Muscle of arm (tissue), 12 donors: ENCODE measurements around the gene FAM200B. TPM values are rescaled to one million over a fixed set of nuclear protein-coding genes. Genes with fewer than 3 reads are reported as not detected.

Experiments used
- DNase-seq: peaks from one replicate; pipeline ENCODE4 v3.0.0-alpha.2; 2013
- polyA plus RNA-seq, 12 donors: library from polyadenylated mRNA; unstranded; fragments of 120-200 nt; gene quantifications; one replicate each; pipeline ENCODE4 v1.2.1, GENCODE V29; 2013; ENCODE audit not compliant: insufficient read length in 12 of 12

Gene FAM200B
- polyA plus RNA-seq, 12 donors: 25.2 to 51.9 (median 35.5) TPM; not detected in 1

GRCh38 chr4:15691346-15692135 is 9.9 kb downstream of the FAM200B start:
- no peak for DNase-seq

- DNase-seq: no peak
These were observed 11.0 kb downstream of the FAM200B start for GRCh38 chr4:15692602-15693001.

DNA sequence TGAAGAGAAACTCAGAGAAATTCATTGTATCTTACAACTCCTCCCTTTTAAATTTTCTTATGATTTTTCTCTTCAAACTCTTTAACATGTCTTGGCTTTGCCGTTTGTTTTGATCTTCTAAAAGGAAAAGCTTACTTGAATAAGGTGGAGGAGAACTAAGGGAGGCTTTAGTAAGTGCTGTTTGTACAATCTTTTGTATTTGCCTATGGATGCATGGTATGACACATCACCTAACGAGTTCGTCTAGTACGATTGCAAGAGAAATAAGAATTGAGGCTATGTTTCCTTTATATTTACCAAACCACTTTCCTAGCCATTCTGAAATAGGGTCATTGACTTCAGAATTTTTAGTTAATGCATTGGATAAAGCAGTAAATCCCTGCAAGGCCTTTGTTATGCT is 12.8 kb downstream of the FAM200B start:
- no peak for DNase-seq

DNA sequence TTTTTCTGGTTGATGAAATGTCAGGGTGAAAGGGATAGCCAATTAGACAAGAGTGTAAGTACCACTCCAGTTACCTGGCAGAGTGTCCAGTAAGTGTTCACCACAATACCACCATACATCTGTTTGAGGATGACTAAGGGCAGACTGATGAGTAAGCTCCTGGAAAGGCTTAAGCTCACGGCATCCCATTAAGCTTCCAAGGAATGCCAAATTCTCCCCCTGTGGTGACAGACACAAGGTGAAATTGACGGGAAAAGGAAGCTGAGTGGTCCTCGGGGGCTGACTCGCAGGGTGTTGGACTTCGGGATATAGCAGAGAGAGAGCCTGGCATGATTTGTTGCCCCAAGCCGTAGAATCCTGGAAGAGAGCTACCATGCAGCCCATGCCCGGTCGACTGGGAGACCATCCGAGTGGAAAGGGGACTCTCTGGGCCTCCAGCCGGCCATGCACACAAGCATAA is 13.6 kb downstream of the FAM200B start:
- no peak for DNase-seq

DNA sequence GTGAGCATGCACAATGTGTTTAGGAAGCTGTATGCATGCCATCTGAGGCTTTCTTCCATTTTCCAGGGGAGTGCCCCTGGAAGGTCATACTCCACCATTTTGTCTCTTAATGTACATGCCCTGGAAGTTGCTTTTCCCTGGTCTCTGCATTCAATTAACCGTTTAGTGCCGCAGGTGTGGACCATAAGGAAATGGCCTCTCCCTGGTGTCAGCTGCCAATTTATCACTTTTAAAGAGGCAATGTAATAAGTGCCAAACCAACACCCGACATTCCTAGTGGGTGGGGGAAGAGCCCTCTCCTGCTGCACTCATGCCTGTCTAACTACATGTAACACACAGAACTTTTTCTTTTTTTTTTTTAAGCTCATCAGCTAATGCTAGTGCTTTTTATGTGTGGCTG is 14.1 kb downstream of the FAM200B start:
- DNase-seq: no peak

- DNase-seq: no peak
These were observed 15.2 kb downstream of the FAM200B start for GRCh38 chr4:15696866-15697265.

DNA sequence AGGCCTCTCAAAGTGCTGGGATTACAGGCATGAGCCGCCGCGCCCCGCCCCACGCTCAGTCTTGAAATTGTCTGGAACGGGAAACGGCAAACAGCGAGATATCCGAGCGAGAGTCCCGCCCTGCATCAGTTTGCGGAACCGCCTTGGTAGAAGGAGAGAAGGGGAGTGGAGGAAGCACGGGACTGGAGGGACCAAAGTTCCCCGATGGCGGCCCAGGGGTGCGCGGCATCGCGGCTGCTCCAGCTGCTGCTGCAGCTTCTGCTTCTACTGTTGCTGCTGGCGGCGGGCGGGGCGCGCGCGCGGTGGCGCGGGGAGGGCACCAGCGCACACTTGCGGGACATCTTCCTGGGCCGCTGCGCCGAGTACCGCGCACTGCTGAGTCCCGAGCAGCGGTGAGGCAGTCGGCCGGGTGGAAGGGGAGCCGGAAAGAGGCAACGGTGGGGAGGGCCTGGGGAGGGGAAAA is 21.3 kb downstream of the FAM200B start, which contains the start of gene BST1:
Gene BST1, plus strand, starts transcription at position 125 of the 463 bp plus-strand sequence. Its CDS starts 80 bp downstream, at position 205.
- peak; percentile 59 for DNase-seq

GRCh38 chr4:15703439-15703838 is 21.8 kb downstream of the FAM200B start:
- no peak for DNase-seq

GRCh38 chr4:15704129-15704528 is 22.5 kb downstream of the FAM200B start:
- no peak for DNase-seq

DNA sequence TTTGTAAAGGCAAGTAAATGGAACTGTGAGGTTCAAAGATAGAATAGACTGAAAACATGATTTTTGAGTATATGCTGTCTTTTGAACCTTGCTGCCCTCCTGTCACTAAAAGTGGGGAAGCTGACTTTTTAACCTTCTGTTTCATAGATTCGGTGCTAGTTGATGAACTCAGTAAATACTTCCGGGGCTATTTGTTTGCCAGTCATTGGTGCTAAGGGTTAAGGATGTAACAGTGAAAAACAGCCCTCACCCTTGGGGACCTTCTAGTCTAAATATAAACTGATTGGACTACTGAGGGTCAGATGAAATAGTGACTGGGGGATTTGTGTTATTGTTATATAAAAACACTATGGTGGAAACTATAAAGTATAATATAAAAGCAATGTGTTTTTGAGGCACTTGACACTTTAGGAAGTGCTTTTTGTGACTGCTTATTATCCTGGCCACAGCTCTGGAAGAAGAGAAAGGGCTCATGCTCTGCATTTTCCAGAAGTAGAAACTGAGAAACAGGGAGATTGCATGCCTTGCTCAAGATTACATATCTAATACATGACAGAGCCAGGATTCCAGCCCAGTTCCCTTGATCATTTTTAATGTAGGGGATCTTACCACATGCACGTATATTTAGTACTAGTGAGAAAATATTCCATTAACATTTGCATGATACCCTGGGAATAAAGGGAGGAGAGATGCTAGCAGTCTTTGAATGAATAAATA is 25.2 kb downstream of the FAM200B start:
- DNase-seq: no peak

GRCh38 chr4:15707363-15707715 is 25.7 kb downstream of the FAM200B start:
- no peak for DNase-seq

DNA sequence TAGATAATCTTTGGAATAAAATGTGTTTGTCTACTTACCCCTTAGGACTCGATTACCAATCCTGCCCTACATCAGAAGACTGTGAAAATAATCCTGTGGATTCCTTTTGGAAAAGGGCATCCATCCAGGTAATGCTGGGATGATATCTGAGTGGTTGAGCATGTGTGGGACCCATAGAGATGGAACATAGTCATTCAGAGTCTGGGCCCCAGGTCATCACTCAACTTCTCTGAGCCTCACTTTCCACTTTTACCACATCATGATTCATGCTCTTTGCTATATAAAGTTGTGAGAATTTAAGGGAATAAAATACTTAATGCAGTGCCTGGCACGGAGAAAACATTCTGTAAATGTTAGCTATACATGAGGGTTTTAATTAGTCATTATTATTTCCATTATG is 30.1 kb downstream of the FAM200B start:
- no peak for DNase-seq

DNA sequence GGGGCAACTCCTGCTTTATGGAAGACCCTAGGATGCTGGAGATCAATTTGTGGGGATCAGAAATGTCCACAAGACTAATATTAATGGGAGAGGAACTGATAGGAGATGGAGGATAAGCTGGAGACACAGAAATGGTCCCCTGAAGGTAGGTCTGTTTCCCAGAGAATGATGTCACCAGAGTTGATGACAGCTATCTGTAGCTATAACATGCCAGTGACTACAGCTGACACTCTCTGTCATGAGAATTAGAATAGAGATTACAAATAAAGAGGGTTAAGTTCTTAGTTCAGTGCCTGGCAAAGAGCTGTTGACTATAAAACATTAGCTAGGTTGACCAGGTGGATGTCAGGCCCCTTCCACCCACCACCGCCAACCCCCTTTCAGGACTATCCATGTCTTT is 30.6 kb downstream of the FAM200B start:
- no peak for DNase-seq

GRCh38 chr4:15714141-15714540 is 32.5 kb downstream of the FAM200B start:
- no peak for DNase-seq

DNA sequence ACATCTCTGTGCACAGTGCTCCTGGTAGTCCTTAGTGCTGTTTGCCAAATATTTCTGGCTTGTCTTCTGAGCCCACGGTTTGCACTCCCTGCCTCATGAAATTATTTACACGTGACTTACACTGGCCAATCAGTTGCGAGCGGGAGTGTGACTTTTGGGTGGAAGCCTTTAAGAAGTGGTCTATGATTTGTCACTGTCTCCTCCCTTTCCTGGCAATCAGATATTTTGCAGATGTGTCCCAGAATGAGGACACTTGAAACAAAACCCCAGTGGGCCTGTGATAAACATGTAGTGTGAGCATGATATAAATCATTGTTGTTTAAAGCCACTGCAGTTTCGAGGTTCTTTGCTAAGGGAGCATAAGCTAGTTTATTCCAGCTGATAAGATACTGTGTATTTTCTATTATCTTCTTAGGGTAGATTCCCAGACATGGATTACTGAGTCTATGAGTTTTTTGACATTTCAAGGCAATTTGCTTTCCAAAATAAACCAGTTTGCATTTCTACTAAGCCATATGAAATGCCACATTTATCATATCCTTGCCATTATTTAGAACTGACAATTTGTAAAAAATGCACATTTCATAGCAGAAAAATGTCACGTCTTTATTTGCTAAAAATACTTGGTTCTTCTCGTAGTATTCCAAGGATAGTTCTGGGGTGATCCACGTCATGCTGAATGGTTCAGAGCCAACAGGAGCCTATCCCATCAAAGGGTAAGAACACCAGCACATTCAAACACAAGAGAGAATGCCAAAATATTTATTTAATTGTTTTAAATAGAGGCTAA is 33.2 kb downstream of the FAM200B start:
- peak; percentile 25 for DNase-seq

DNA sequence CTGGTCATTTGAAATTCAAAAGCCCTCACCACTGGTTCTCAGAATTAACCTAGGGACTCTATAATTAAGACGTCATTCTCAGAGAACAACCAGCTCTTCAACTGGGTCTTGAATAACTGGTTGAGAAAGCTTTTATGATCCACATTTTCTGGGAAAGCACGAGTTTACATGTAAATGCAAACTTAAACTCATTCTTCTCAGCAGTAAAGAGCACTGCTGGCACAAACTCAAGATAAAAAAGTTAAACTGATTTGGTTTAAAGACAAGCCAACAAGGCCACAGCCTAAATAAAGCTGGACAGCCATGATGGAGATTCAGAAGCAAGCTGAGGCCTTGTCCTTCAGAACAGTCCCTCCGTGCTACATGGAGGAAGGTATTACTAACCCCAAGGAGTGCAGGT is 34.5 kb downstream of the FAM200B start:
- no peak for DNase-seq

GRCh38 chr4:15717086-15717485 is 35.5 kb downstream of the FAM200B start:
- DNase-seq: no peak

GRCh38 chr4:15717657-15718416 is 36.2 kb downstream of the FAM200B start:
- no peak for DNase-seq

- no peak for DNase-seq
These were observed 36.8 kb downstream of the FAM200B start for GRCh38 chr4:15718465-15718864.

DNA sequence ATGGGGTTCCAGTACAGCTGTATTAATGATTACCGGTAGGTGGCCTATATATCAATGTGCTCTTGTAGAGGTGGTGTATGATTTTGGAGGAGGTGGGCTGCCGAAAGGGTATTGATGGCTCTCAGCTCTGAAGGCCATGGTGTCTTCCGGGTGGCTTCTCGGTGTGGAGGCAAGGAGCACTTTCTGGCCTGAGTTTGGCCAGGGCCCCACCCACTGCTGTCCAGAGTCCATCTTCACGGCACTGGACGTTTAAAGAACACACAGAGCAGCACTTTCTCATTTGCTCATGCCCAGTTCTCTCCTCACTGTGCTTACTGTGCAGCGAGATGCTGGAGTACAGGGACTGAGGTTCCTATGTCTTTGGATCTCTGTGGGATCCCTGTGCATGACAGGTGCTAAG is 37.3 kb downstream of the FAM200B start:
- no peak for DNase-seq

- DNase-seq: no peak
These were observed 37.9 kb downstream of the FAM200B start for GRCh38 chr4:15719506-15719905.

- DNase-seq: no peak
These were observed 39.2 kb downstream of the FAM200B start for GRCh38 chr4:15720851-15721250.
